HEK293 (cell line): ENCODE results near the gene PHF12.

Experiments used
- BCL11B ChIP-seq: fragments of 450-650 bp; formaldehyde crosslinking; IDR thresholded peaks from 2 replicates; pipeline ENCODE4 v1.5.1; 2016; ENCODE audit warnings: low read depth, missing biosample characterization, missing genetic modification characterization
- CTCF ChIP-seq: fragments of 450-650 bp; formaldehyde crosslinking; IDR thresholded peaks from 2 replicates; pipeline ENCODE4 v1.5.1; 2016; ENCODE audit warnings: missing biosample characterization, missing genetic modification characterization
- ELK4 ChIP-seq: IDR thresholded peaks from 2 replicates; pipeline ENCODE4 v1.6.1; 2011; ENCODE audit warnings: mild to moderate bottlenecking, low read depth, low read length, borderline replicate concordance
- KLF17 ChIP-seq: fragments of 450-650 bp; formaldehyde crosslinking; IDR thresholded peaks from 2 replicates; pipeline ENCODE4 v1.5.1; 2016; ENCODE audit warnings: missing biosample characterization, missing genetic modification characterization
- MZF1 ChIP-seq: fragments of 450-650 bp; formaldehyde crosslinking; IDR thresholded peaks from 2 replicates; pipeline ENCODE4 v1.5.1; 2017; ENCODE audit warnings: missing biosample characterization, missing genetic modification characterization, borderline replicate concordance
- PATZ1 ChIP-seq: fragments of 450-650 bp; formaldehyde crosslinking; IDR thresholded peaks from 2 replicates; pipeline ENCODE4 v1.5.1; 2016; ENCODE audit warnings: missing biosample characterization, missing genetic modification characterization
- PRDM10 ChIP-seq: fragments of 450-650 bp; formaldehyde crosslinking; IDR thresholded peaks from 2 replicates; pipeline ENCODE4 v1.5.1; 2016; ENCODE audit warnings: missing biosample characterization, missing genetic modification characterization
- REST ChIP-seq: fragments of 450-650 bp; formaldehyde crosslinking; IDR thresholded peaks from 2 replicates; pipeline ENCODE4 v1.5.1; 2016; ENCODE audit warnings: missing biosample characterization, missing genetic modification characterization
- TRIM28 ChIP-seq: IDR thresholded peaks from 2 replicates; pipeline ENCODE4 v1.6.1; 2011; ENCODE audit warnings: low read length, control low read depth, borderline replicate concordance
- ZBTB11 ChIP-seq: fragments of 450-650 bp; formaldehyde crosslinking; conservative IDR thresholded peaks from 2 replicates; pipeline ENCODE4 v1.5.1; 2016; ENCODE audit warnings: low read depth, missing biosample characterization, missing genetic modification characterization
- ZBTB20 ChIP-seq: fragments of 450-650 bp; formaldehyde crosslinking; IDR thresholded peaks from 2 replicates; pipeline ENCODE4 v1.5.1; 2016; ENCODE audit warnings: missing biosample characterization, missing genetic modification characterization
- ZNF391 ChIP-seq: fragments of 450-650 bp; formaldehyde crosslinking; IDR thresholded peaks from 2 replicates; pipeline ENCODE4 v1.5.1; 2016; ENCODE audit warnings: low read depth, missing biosample characterization, missing genetic modification characterization, borderline replicate concordance
- ZNF600 ChIP-seq: fragments of 450-650 bp; formaldehyde crosslinking; IDR thresholded peaks from 2 replicates; pipeline ENCODE4 v1.5.1; 2016; ENCODE audit warnings: missing biosample characterization, missing genetic modification characterization
- ZNF623 ChIP-seq: fragments of 450-650 bp; formaldehyde crosslinking; IDR thresholded peaks from 2 replicates; pipeline ENCODE4 v1.5.1; 2016; ENCODE audit warnings: missing biosample characterization, missing genetic modification characterization
- ZNF701 ChIP-seq: fragments of 450-650 bp; formaldehyde crosslinking; IDR thresholded peaks from 2 replicates; pipeline ENCODE4 v1.5.1; 2016; ENCODE audit warnings: missing biosample characterization, missing genetic modification characterization
- ZNF76 ChIP-seq: fragments of 450-650 bp; formaldehyde crosslinking; IDR thresholded peaks from 2 replicates; pipeline ENCODE4; 2016; ENCODE audit warnings: low read depth, missing biosample characterization, missing genetic modification characterization, borderline replicate concordance
- ZSCAN5A ChIP-seq: fragments of 450-650 bp; formaldehyde crosslinking; IDR thresholded peaks from 2 replicates; pipeline ENCODE4 v1.5.1; 2016; ENCODE audit warnings: missing biosample characterization, missing genetic modification characterization

PHF12 gene

GRCh38 chr17:28901866-28902818, 49.2 kb downstream of the PHF12 start (continued):
- TF ChIP-seq PRDM10 (tag by site-specific recombination) (0 out of 2 replicates have a peak, but pooled peaks have one; percentile 10), BCL11B (tag by site-specific recombination) (0 out of 2 replicates have a peak, but pooled peaks have one; percentile 49), ZNF600 (tag by site-specific recombination) (peak; percentile 82), ZNF701 (tag by site-specific recombination) (no peak), ZBTB11 (peak; percentile 53), ZNF76 (0 out of 2 replicates have a peak, but pooled peaks have one; percentile 13), TRIM28 (0 out of 2 replicates have a peak, but pooled peaks have one; percentile 29), REST (no peak), ZBTB20 (tag by site-specific recombination) (peak; percentile 60; the same call in 1 of the 2 replicates), ZSCAN5A (tag by site-specific recombination) (no peak), ZNF623 (tag by site-specific recombination) (peak; percentile 58), ZNF391 (tag by site-specific recombination) (no peak; the same call in 1 of the 2 replicates), PATZ1 (tag by site-specific recombination) (peak; percentile 68; the same call in 1 of the 2 replicates), MZF1 (no peak), ELK4 (no peak), CTCF (tag by site-specific recombination) (peak; percentile 64), KLF17 (tag by site-specific recombination) (peak; percentile 49)
